NCI-H748 (cell line): Measurements from ENCODE around the gene TBL2.
"Not testable (repeated sequence)": the region's sequence is repeated elsewhere in the genome, so short reads cannot be mapped to it uniquely, and the experiment has no call there.

Experiments
- DNase-seq: peaks from one replicate; lab custom pipeline; 2025; ENCODE audit not compliant: unreplicated experiment; lab: John Stamatoyannopoulos, UW

The TBL2 gene

GRCh38 chr7:73606801-73607691 lies 28.7 kb upstream of the TBL2 start:
- DNase-seq: peak; percentile 60

DNA sequence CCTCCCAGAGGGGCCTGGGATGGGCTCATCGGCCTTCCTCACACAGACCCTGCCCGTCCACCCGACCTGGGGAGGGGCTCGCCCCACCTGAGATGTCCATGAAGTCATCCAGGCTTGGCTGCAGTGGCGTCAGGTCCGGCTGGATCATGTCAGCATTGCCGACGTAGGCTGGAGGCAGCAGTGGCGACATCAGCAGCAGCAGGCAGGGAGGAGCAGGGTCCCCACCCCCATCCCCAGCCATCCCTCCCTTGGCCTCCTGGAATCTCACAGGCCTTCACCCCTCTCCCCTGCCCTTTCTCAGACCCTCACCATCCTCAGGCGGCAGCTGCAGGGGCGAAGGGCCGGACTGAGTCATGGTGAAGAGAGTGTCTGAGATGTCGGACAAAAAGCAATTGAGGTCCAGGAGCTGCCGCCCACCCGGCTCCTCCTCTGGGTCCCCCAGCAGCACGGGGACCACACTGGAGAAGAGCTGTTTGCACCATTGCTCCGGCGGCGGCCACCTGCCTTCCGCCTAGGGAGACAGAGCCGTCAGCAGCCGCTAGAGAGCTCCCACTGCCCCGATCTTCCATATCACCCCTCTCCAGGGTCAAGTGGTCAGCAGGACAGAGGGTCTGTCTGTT lies 27.3 kb upstream of the TBL2 start:
- no peak for DNase-seq

GRCh38 chr7:73602721-73603651 lies 24.6 kb upstream of the TBL2 start:
- DNase-seq: no peak

GRCh38 chr7:73599916-73600315 lies 21.5 kb upstream of the TBL2 start:
- DNase-seq: no peak

- no peak for DNase-seq
These were observed 20.9 kb upstream of the TBL2 start for GRCh38 chr7:73599151-73599882.

DNA sequence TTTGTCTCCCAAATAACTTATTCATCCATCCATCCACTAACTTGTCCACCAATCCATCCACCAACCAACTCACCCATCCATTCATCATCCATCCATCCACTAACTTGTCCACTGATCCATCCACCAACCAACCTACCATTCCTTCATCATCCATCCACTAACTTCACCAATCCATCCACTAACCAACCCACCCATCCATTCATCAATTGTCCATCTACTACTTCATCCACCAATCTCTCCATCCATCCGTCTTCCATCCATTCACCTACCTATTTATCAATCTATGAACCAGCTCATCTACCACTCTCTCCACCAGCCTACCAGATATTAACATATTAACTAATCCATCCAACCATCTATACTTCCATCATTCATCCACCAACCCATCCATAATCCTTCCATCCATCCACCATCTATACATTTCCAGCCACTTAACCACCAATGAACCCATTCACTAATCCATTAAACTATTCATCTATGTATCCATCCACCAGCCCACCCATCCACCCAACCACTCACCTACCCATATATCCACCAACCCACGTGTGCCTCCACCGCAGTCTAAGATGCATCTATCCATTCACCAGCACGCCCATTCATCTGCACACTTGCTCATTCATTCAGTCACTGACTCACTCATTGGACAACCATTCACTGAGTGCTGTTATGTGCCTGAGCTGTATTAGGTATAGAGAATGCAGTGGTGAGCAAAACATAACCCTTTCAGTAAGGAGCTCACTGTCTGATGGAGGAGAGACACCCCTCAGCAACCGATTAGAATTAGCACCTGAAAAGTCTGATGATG lies 19.8 kb upstream of the TBL2 start:
- DNase-seq: no peak

- DNase-seq: no peak
These were observed 18.0 kb upstream of the TBL2 start for GRCh38 chr7:73596191-73597065.

GRCh38 chr7:73595358-73595757 lies 17.0 kb upstream of the TBL2 start:
- DNase-seq: no peak

GRCh38 chr7:73593207-73594045 lies 15.0 kb upstream of the TBL2 start:
- DNase-seq: no peak

DNA sequence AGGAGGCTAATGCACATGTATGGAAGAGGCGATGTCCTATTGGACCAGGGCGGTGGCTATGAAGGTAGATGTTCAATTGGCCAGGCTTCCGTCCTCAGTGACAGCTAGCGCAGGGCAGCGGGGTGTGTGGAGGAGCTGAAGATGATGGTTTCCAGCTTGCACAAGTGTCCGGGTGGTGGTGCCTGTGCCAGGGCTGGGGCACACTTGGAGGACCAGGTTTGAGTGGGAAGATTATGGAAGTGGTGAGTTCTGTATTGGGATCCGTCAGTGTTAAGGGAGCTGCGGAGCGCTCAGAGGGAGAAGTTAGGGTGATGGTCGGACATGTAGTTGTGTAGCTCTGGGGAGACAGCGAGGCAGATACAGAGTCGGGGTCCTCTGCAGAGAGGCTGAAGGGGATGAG lies 8.5 kb upstream of the TBL2 start:
- DNase-seq: no peak

GRCh38 chr7:73585196-73585595 lies 6.8 kb upstream of the TBL2 start:
- no peak for DNase-seq

DNA sequence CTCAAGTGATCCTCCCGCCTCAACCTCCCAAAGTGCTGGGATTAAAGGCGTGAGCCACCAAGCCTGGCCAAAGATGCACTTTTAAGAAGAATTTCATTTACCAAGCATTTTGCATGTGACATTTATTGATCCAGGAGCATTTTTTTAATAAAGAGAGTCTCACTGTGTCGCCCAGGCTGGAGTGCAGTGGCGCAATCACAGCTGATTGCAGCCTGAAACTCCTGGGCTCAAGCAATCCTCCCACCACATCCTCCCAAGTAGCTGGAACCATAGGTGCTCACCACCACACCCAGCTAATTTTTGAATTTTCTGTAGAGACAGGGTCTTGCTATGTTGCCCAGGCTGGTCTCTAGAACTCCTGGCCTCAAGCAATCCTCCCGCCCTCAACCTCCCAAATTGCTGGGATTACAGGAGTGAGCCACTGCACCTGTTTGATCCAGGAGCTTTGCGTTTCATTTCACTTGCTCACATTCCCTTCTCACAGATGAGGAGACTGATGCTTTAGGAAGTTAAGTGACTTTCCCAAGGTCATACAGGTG lies 4.4 kb upstream of the TBL2 start:
- no peak for DNase-seq

DNA sequence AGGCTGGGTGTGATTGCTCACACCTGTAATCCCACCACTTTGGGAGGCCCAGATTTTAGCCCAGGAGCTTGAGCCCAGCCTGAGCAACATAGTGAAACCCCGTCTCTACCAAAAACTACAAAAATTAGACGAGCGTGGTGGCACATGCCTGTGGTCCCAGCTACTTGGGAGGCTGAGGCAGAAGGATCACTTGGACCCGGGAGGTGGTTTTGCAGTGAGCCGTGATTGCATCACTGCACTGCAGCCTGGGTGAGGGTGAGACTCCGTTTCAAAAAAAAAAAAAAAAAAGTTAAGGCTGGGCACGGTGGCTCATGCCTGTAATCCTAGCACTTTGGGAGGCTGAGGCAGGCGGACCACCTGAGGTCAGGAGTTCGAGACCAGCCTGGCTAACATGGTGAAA lies 2.6 kb upstream of the TBL2 start:
- not testable (repeated sequence) for DNase-seq

- DNase-seq: no peak
These were observed 595 bp downstream of the TBL2 start for GRCh38 chr7:73577627-73578341.

- no peak for DNase-seq
These were observed 4.6 kb downstream of the TBL2 start for GRCh38 chr7:73573791-73574190.

DNA sequence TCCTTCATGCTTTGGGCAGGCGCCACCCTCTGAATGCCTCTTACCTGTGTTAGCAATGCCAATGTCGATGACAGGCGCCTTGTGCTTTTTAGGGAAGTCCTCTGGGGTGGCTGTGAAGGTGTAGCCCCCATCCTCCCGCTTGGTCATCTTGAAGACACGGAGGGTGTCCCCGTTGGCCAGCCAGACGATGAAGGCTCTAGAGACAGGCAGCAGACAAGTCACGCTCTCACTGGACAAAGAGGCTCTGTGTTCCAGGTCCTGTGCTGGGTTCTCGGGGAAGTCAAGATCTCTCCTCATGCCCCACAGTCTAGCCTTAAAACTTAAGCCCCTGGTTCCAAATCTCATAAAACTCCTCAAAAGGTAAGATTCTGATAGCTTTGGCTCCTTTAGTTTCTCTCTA lies 5.1 kb downstream of the TBL2 start:
- no peak for DNase-seq

- DNase-seq: no peak
These were observed 5.6 kb downstream of the TBL2 start for GRCh38 chr7:73572767-73573186.
